Sigmoid colon (tissue), 7 donors: Measurements from ENCODE around the gene MT4. TPM values are rescaled to one million over a fixed set of nuclear protein-coding genes. Genes with fewer than 3 reads are reported as not detected.

Source experiments
- DNase-seq: peaks from one replicate; pipeline ENCODE4 v3.0.0-alpha.2; 2019
- H3K27ac ChIP-seq, 4 donors: fragments of 200-600 bp; sonication (generic); one replicate each; pipeline ENCODE4 v1.5.1; 2016 to 2019; ENCODE audit warnings: mild to moderate bottlenecking in 1 of 4
- H3K27me3 ChIP-seq, 3 donors: fragments of 200-600 bp; sonication (generic); one replicate each; pipeline ENCODE4 v1.5.1; 2019; ENCODE audit warnings: mild to moderate bottlenecking in 1 of 3
- H3K36me3 ChIP-seq, 4 donors: fragments of 200-600 bp; sonication (generic); one replicate each; pipeline ENCODE4 v1.5.1; 2016 to 2019
- H3K4me1 ChIP-seq, 4 donors: fragments of 200-600 bp; sonication (generic); one replicate each; pipeline ENCODE4 v1.5.1; 2017 to 2019
- H3K4me3 ChIP-seq, 4 donors: fragments of 200-600 bp; sonication (generic); one replicate each; pipeline ENCODE4 v1.5.1; 2017 to 2019; ENCODE audit warnings: mild to moderate bottlenecking in 2 of 4, moderate library complexity in 1 of 4
- H3K9me3 ChIP-seq, 4 donors: fragments of 200-600 bp in 3 of 4; sonication (generic) in 3 of 4; one replicate each; pipeline versions ENCODE4 v1.5.1 to v1.6.1; 2013 to 2019
- EP300 ChIP-seq, 4 donors: sonication (generic); formaldehyde crosslinking; IDR thresholded peaks; one replicate each; pipeline ENCODE4 v1.6.1; 2017; ENCODE audit warnings: antibody characterized with exemption in 4 of 4
- POLR2A ChIP-seq, 2 donors: fragments of 450-650 bp; IDR thresholded peaks; one replicate each; pipeline ENCODE4 v1.6.1; 2016; ENCODE audit warnings: antibody characterized with exemption in 2 of 2, mild to moderate bottlenecking in 2 of 2, moderate library complexity in 2 of 2
- POLR2AphosphoS5 ChIP-seq, 4 donors: sonication (generic); formaldehyde crosslinking; IDR thresholded peaks; one replicate each; pipeline ENCODE4 v1.6.1; 2017; ENCODE audit warnings: antibody characterized with exemption in 4 of 4
- WGBS, 2 donors: extraction: QIAGEN DNeasy Blood & Tissue Kit; methylation state at CpG; one replicate each; pipeline ENCODE4 v1.1.7; 2013; 5-methylcytosine and 5-hydroxymethylcytosine counted together
- intact Hi-C: fragments of 100-400 bp; cut with DNase I; formaldehyde crosslinking; loops from one replicate; pipeline ENCODE4 v1.15.1; 2023
- polyA plus RNA-seq, 3 donors: library from polyadenylated mRNA; stranded (reverse); fragments of 200-250 nt; gene quantifications; one replicate each; pipeline ENCODE4 v1.2.3, GENCODE V29; 2013
- total RNA-seq, 4 donors: library from RNA; depleted of rRNA; stranded (reverse); fragments of >200 nt; gene quantifications; one replicate each; pipeline ENCODE4 v1.1.0, GENCODE V29; 2016
- TF ChIP-seq, protein P1 (sequence below), 4 experiments: fragments of 450-650 bp in 3 of 4; fragments of 200-600 bp in 1 of 4; IDR thresholded peaks; one replicate each; pipeline ENCODE4 v1.5.1; 2016 to 2019; ENCODE audit warnings: antibody characterized with exemption in 4 of 4, mild to moderate bottlenecking in 3 of 4, moderate library complexity in 2 of 4
- donor health status: healthy with polysubstance abuse.
- donor health status: Bipolar disorder and iron deficiency.
- donor health status: healthy.

The MT4 gene
- total and polyA plus RNA-seq, 7 donors, result not detected

DNA sequence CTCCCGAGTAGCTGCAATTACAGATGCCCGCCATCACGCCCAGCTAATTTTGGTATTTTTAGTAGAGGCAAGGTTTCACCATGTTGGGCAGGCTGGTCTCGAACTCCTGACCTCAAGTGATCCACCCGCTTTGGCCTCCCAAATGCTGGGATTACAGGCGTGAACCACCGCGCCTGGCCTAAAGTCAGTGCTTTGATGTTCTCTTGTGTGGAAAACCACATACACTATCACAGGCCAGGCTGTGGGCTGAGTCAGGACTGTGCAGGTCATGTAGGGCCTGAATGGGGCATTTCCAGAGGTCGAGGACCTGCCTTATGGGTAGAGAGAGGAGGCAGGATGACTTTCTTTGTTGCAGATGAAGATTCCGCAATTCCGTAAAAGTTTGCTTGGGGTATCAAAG is 19.4 kb downstream of the MT4 start:
- Histone ChIP-seq H3K4me1 (peaks cover 0 to 5% (median 5%) of the 10 kb centered on the region in 4 donors), H3K9me3 (no peaks in the 10 kb centered on the region), H3K36me3 (no peaks in the 10 kb centered on the region), H3K4me3 (no peak overlapping the region), H3K27me3 (peaks cover 5 to 24% (median 11%) of the 10 kb centered on the region in 3 donors), H3K27ac (no peak overlapping the region)
- TF ChIP-seq EP300 (IDR thresholded peaks at IDR 0.05) (no peak), POLR2AphosphoS5 (IDR thresholded peaks at IDR 0.05) (no peak), POLR2A (IDR thresholded peaks at IDR 0.05) (no peak)
- TF ChIP-seq, protein P1, sequence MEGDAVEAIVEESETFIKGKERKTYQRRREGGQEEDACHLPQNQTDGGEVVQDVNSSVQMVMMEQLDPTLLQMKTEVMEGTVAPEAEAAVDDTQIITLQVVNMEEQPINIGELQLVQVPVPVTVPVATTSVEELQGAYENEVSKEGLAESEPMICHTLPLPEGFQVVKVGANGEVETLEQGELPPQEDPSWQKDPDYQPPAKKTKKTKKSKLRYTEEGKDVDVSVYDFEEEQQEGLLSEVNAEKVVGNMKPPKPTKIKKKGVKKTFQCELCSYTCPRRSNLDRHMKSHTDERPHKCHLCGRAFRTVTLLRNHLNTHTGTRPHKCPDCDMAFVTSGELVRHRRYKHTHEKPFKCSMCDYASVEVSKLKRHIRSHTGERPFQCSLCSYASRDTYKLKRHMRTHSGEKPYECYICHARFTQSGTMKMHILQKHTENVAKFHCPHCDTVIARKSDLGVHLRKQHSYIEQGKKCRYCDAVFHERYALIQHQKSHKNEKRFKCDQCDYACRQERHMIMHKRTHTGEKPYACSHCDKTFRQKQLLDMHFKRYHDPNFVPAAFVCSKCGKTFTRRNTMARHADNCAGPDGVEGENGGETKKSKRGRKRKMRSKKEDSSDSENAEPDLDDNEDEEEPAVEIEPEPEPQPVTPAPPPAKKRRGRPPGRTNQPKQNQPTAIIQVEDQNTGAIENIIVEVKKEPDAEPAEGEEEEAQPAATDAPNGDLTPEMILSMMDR (IDR thresholded peaks at IDR 0.05), result no peak
- WGBS, 2 donors, result 86 to 92% methylated on average over 11 of the region's 11 CpGs
- intact Hi-C loops, result no loop called here
- DNase-seq, result no peak

DNA sequence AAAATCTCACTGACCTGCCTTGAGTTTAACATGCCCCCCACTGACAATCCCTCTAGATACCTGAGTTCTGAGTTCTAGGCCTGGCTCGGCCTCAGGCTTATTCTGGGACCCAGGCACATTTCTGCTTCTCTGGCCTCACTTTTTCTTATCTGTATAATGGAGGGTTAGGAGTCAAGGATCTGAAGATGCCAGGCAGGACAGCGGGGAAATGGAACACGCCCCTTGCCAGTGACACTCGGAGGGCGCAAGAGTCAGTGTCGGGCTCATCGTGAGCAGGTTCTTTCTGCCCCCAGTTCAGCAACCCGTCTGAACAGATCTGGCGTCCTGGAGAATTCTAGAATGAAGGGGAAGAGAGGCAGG is 23.9 kb downstream of the MT4 start:
- 24 to 38% methylated on average over 9 of the region's 9 CpGs for WGBS, 2 donors
- H3K27ac ChIP-seq, result no peak overlapping the region
- no peaks in the 10 kb centered on the region for H3K36me3 ChIP-seq
- intact Hi-C loops, result loop anchor here (5.0 kb wide), 1 partner anchor 109 kb away; no protein-coding TSS in a partner anchor
- H3K4me1 ChIP-seq, result peaks cover 0 to 12% (median 10%) of the 10 kb centered on the region in 4 donors
- no peak for DNase-seq
- TF ChIP-seq POLR2A (IDR thresholded peaks at IDR 0.05) (no peak), POLR2AphosphoS5 (IDR thresholded peaks at IDR 0.05) (no peak)
- peak overlapping the region in 3 of 4 donors; percentile 23 to 49 (median 48) for H3K4me3 ChIP-seq
- no peaks in the 10 kb centered on the region for H3K9me3 ChIP-seq
- H3K27me3 ChIP-seq, result peaks cover 9 to 41% (median 20%) of the 10 kb centered on the region in 3 donors

DNA sequence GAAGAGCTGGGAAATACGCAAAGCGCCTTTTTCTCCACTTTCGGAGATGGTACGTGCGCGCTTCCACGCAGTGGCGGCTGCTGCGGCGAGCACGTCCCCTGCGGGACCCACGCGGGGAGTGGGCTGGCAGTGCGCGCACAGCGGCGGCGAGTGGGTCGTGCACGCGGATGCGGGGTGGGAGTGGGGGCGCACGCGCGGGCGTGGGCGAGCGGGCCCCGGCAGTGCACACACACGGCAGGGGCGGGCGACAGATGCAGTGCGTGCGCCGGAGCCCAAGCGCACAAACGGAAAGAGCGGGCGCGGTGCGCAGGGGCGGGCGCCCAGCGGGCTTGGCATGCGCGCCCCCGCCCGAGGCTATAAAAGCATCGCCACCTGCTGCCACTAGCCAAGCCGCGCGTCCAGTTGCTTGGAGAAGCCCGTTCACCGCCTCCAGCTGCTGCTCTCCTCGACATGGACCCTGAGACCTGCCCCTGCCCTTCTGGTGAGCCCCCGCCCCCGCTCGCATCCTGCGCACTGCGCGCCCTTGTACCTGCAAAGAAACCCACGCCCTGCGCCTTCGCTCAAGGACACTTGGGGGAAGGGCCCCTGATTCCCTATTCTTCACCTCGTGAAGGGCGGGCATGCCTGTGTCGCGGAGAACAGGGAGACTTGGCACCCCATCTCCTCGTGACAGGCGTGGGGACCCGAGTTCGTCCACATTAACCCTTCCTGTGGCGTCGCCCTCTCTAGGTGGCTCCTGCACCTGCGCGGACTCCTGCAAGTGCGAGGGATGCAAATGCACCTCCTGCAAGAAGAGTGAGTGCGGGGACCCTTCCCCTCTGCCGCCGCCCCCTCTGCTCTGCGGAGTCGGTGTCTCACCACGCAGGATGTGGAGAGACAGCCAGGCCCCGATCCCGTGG is 24.5 kb downstream of the MT4 start, which contains the start of gene MT3:
TSS of gene MT3 (plus strand) at position 388 of the 899 bp plus-strand sequence. CDS start at position 451, 63 bp downstream.
- H3K36me3 ChIP-seq, result no peaks in the 10 kb centered on the region
- H3K4me1 ChIP-seq, result peaks cover 0 to 12% (median 10%) of the 10 kb centered on the region in 4 donors
- intact Hi-C loops, result loop anchor here (5.0 kb wide), 1 partner anchor 108 kb away; no protein-coding TSS in a partner anchor
- no peak for DNase-seq
- no peaks in the 10 kb centered on the region for H3K9me3 ChIP-seq
- TF ChIP-seq POLR2AphosphoS5 (IDR thresholded peaks at IDR 0.05) (peak in 2 of 4 donors; percentile 46 to 63), POLR2A (IDR thresholded peaks at IDR 0.05) (no peak)
- H3K4me3 ChIP-seq, result peak within 1 kb of the TSS; percentile 14 to 49 (median 36)
- 6 to 8% methylated on average over 87 of the region's 87 CpGs for WGBS, 2 donors
- H3K27ac ChIP-seq, result no peak within 1 kb of the TSS
- peaks cover 9 to 41% (median 20%) of the 10 kb centered on the region in 3 donors for H3K27me3 ChIP-seq

DNA sequence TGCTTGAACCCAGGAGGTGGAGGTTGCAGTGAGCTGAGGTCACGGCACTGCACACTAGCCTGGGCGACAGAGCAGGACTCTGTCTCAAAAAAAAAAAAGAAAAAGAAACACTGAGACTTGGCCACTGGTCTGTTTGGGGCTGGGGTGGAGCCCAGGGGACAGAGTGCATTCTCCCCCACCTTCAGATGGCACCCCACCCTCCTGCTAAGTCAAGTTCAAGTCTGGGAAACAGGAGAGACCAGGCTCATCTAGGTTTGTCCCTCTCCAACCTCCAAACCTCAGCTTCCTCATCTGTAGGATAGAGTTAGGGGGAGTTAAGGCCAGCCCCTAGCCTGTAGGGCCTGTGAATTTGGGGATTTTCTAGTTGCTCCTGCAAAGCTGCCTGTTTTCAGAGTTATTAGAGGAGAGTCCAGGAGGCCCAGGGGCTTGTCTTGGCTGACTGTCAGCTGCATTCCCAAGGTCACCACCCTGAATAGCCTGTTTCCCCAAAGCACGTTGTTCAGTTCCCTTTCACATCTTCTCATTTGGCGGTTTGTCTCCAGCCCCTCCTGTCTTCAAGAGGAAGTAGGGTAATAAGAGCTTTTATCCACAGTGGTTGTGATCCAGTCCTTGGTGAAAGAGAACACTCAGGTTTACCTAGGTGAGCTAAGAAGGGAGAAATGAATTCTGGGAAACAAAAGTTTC is 26.6 kb downstream of the MT4 start:
- no peak for DNase-seq
- Histone ChIP-seq H3K9me3 (no peaks in the 10 kb centered on the region), H3K4me1 (peaks cover 0 to 12% (median 10%) of the 10 kb centered on the region in 4 donors), H3K4me3 (no peak overlapping the region), H3K27ac (no peak overlapping the region), H3K36me3 (no peaks in the 10 kb centered on the region), H3K27me3 (peaks cover 9 to 41% (median 20%) of the 10 kb centered on the region in 3 donors)
- no peak for TF ChIP-seq POLR2AphosphoS5 (IDR thresholded peaks at IDR 0.05)
- TF ChIP-seq, protein P1 (IDR thresholded peaks at IDR 0.05), result no peak
- no peak for TF ChIP-seq EP300 (IDR thresholded peaks at IDR 0.05)
- no peak for TF ChIP-seq POLR2A (IDR thresholded peaks at IDR 0.05)
- intact Hi-C loops, result no loop called here
- 31 to 52% methylated on average over 4 of the region's 4 CpGs for WGBS, 2 donors

DNA sequence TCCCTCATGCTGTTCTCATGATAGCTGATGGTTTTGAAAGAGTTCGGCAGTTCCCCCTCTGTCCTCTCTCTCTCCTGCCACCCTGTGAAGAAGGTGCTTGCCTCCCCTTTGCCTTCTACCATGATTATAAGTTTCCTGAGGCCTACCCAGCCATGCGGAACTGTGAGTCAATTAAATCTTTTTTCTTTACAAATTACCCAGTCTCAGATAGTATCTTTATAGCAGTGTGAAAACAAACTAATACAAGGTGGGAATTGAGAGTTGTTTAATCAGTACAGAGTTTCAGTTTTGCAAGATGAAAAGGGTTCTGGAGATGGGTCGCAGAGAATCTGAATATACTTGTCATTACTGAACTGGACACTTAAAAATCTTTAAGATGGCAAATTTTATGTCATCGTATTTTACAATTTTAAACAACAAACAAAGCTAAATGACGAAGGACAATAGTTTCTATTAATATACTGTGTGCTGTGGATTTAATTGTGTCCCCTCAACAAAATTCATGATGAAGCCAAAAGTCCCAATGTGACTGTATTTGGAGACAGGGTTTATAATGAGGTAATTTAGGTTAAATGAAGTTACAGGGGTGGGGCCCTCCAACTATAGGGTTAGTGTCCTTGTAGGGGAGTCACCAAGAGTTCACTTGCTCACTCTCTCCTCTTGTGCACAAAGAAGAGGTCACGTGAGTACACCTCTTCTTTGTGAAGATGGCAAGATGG is 28.9 kb downstream of the MT4 start:
- 91 to 94% methylated on average over 6 of the region's 6 CpGs for WGBS, 2 donors
- Histone ChIP-seq H3K27me3 (peaks cover 9 to 22% (median 14%) of the 10 kb centered on the region in 3 donors), H3K4me3 (no peak overlapping the region), H3K4me1 (peaks cover 0 to 12% (median 10%) of the 10 kb centered on the region in 4 donors), H3K27ac (no peak overlapping the region), H3K36me3 (no peaks in the 10 kb centered on the region), H3K9me3 (no peaks in the 10 kb centered on the region)
- intact Hi-C loops, result no loop called here
- DNase-seq, result no peak
- TF ChIP-seq EP300 (IDR thresholded peaks at IDR 0.05), result no peak
